OCI-LY3 (cell line): ENCODE results near the gene IVNS1ABP.

ENCODE experiments used
- H2AFZ ChIP-seq: fragments of 200-600, 300-600 bp; shearing (Covaris generic); 2 replicates; pipeline ENCODE4 v1.6.0; 2014; ENCODE audit warnings: antibody characterized with exemption, low read depth, low read length
- H3K27ac ChIP-seq: fragments of 200-600, 300-600 bp; sonication (generic); 2 replicates; pipeline ENCODE4 v1.5.1; 2014; ENCODE audit warnings: mild to moderate bottlenecking, low read length, moderate library complexity, mixed read lengths
- H3K27me3 ChIP-seq: fragments of 200-600, 300-600 bp; sonication (generic); 2 replicates; pipeline ENCODE4 v1.6.1; 2014; ENCODE audit warnings: low read depth, low read length, mixed read lengths
- H3K36me3 ChIP-seq: fragments of 200-600, 300-600 bp; sonication (generic); replicated peaks from 2 replicates; pipeline ENCODE3; 2014; ENCODE audit warnings: low read depth, low read length, mixed read lengths
- H3K4me1 ChIP-seq: fragments of 300-600, 200-600 bp; sonication (generic); 2 replicates; pipeline ENCODE4 v1.6.1; 2014; ENCODE audit warnings: low read length, mixed read lengths
- H3K4me2 ChIP-seq: fragments of 200-600, 300-600 bp; sonication (generic); 2 replicates; pipeline ENCODE4 v1.6.1; 2014; ENCODE audit warnings: low read length, mixed read lengths
- H3K4me3 ChIP-seq: fragments of 300-600, 200-600 bp; sonication (generic); 2 replicates; pipeline ENCODE4 v1.5.1; 2014; ENCODE audit warnings: antibody characterized with exemption, mild to moderate bottlenecking, low read length, moderate library complexity
- H3K79me2 ChIP-seq: fragments of 300-600, 200-600 bp; shearing (Covaris generic); 2 replicates; pipeline ENCODE4 v1.6.1; 2014; ENCODE audit warnings: mild to moderate bottlenecking, low read length, mixed read lengths
- H3K9ac ChIP-seq: fragments of 300-600, 200-600 bp; shearing (Covaris generic); 2 replicates; pipeline ENCODE4 v1.6.0; 2014; ENCODE audit warnings: mild to moderate bottlenecking, low read length, moderate library complexity
- H3K9me3 ChIP-seq: fragments of 200-600, 300-600 bp; shearing (Covaris generic); 2 replicates; pipeline ENCODE4 v1.6.1; 2014; ENCODE audit warnings: low read length, mixed read lengths; ENCODE audit not compliant: insufficient read depth
- H4K20me1 ChIP-seq: fragments of 200-600, 300-600 bp; sonication (generic); 2 replicates; pipeline ENCODE4 v1.6.1; 2016; ENCODE audit warnings: low read length, mixed read lengths; ENCODE audit not compliant: insufficient read depth
- CTCF ChIP-seq: fragments of 200-600, 300-600 bp; sonication (generic); IDR thresholded peaks from 2 replicates; pipeline ENCODE4 v1.5.1; 2014; ENCODE audit warnings: antibody characterized with exemption, low read length, low read depth
- EZH2phosphoT487 ChIP-seq: fragments of 200-600 bp; shearing (Covaris generic); IDR thresholded peaks from 2 replicates; pipeline ENCODE4 v1.6.1; 2018; ENCODE audit warnings: antibody characterized with exemption, mixed run types, low read depth

The IVNS1ABP gene

GRCh38 chr1:185351734-185352466 is 34.9 kb upstream of the IVNS1ABP start:
- Histone ChIP-seq H3K9me3 (no peaks in the 10 kb centered on the region), H4K20me1 (no peaks in the 10 kb centered on the region), H3K9ac (no peak overlapping the region), H3K4me1 (peaks cover 6% of the 10 kb centered on the region), H3K36me3 (no peaks in the 10 kb centered on the region), H3K27me3 (no peaks in the 10 kb centered on the region), H3K79me2 (no peaks in the 10 kb centered on the region), H2AFZ (no peak overlapping the region), H3K27ac (no peak overlapping the region), H3K4me3 (no peak overlapping the region), H3K4me2 (no peak overlapping the region)
- TF ChIP-seq CTCF (no peak), EZH2phosphoT487 (no peak)

- H3K4me1 ChIP-seq = peaks cover 21% of the 10 kb centered on the region
- H3K9ac ChIP-seq = no peak overlapping the region
Measured at GRCh38 chr1:185350027-185350442, 33.0 kb upstream of the IVNS1ABP start.

DNA sequence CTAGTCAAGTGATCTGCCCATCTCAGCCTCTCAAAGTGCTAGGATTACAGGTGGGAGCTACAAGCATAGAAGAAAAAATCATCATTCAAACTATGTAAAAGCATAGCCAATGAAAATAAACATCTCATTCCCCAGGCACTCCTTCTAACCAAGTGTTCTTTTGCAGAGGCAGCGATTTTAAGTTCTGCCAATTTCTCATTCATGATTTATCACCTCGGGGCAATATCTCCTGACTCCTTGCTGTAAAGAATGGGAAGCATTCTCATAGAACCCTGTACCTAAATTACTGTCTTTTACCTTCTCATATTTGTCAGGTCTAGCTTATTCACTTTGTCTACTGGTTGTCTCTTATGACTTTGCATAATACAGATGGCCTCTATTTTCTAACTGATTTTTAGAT is 32.5 kb upstream of the IVNS1ABP start:
- H3K4me2 ChIP-seq = no peak overlapping the region
- no peak overlapping the region for H3K9ac ChIP-seq
- no peak overlapping the region for H3K4me3 ChIP-seq
- no peaks in the 10 kb centered on the region for H3K9me3 ChIP-seq
- H3K27ac ChIP-seq = no peak overlapping the region
- H3K27me3 ChIP-seq = no peaks in the 10 kb centered on the region
- no peaks in the 10 kb centered on the region for H4K20me1 ChIP-seq
- H3K36me3 ChIP-seq = no peaks in the 10 kb centered on the region
- no peaks in the 10 kb centered on the region for H3K79me2 ChIP-seq
- no peak for TF ChIP-seq EZH2phosphoT487
- no peak for TF ChIP-seq CTCF
- H3K4me1 ChIP-seq = peaks cover 21% of the 10 kb centered on the region
- H2AFZ ChIP-seq = no peak overlapping the region

More at GRCh38 chr1:185350027-185350442, 33.0 kb upstream of the IVNS1ABP start:
- no peak overlapping the region for H3K27ac ChIP-seq
- H4K20me1 ChIP-seq = no peaks in the 10 kb centered on the region
- no peaks in the 10 kb centered on the region for H3K36me3 ChIP-seq
- H2AFZ ChIP-seq = no peak overlapping the region
- H3K79me2 ChIP-seq = no peaks in the 10 kb centered on the region
- no peaks in the 10 kb centered on the region for H3K27me3 ChIP-seq
- no peak overlapping the region for H3K4me3 ChIP-seq
- TF ChIP-seq EZH2phosphoT487 = no peak
- TF ChIP-seq CTCF = no peak
- H3K4me2 ChIP-seq = no peak overlapping the region
- no peaks in the 10 kb centered on the region for H3K9me3 ChIP-seq

- peaks cover 22% of the 10 kb centered on the region for H3K4me1 ChIP-seq
- no peak overlapping the region for H3K27ac ChIP-seq
- TF ChIP-seq CTCF = no peak
- no peak for TF ChIP-seq EZH2phosphoT487
- H3K4me2 ChIP-seq = no peak overlapping the region
- no peaks in the 10 kb centered on the region for H3K9me3 ChIP-seq
- no peak overlapping the region for H2AFZ ChIP-seq
- no peaks in the 10 kb centered on the region for H3K79me2 ChIP-seq
- no peaks in the 10 kb centered on the region for H3K36me3 ChIP-seq
- H3K4me3 ChIP-seq = no peak overlapping the region
- no peaks in the 10 kb centered on the region for H4K20me1 ChIP-seq
- H3K27me3 ChIP-seq = no peaks in the 10 kb centered on the region
- H3K9ac ChIP-seq = no peak overlapping the region
Measured at GRCh38 chr1:185348985-185349384, 31.9 kb upstream of the IVNS1ABP start.
